ENCODE data around the gene WDR86. TPM values are rescaled to one million over a fixed set of nuclear protein-coding genes. Genes with fewer than 3 reads are reported as not detected.

Gene WDR86
- total RNA-seq, 1 experiment from 2014 or later: 0.86 TPM

DNA sequence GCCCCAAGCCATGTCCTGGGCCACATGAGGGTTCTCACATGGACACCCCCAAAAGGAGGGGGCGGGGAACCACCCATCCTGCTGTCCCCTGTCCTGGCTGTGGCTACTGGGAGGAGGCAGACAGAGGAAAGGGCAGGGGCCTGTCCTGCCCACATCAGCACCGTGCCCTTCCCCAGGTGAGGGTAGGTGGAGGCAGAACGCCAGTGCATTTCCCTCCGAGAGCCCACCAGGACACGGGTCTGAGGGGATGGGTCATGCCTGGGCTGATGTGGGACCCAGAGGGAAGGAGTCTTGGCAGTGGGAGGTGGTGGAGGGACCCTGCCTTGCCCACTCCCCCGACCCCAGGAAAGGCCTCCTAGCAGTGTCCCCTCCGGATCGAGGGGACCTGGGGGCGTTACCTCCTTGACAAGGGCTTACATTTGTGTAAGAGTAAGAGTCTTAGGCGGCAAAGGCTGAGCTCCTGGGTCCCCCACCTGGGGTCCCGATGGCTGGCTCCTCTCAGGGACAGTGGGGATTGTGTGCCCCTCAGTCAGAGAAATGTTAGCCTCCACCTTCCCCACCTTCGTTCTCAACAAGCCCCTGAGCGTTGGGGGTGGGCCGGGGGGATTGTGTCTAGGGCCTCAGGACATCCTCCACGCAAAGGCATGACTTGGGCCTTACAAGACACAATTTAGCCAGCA is 24.0 kb upstream of the WDR86 start:
- BruUV-seq (replicated peaks): no TSS peak
- H3K4me1 ChIP-seq (ENCODE audit: insufficient read depth, low read length, poor library complexity, severe bottlenecking): peaks cover 8% of the 10 kb centered on the region
- H3K36me3 ChIP-seq (ENCODE audit: insufficient read depth, low read length, poor library complexity, severe bottlenecking): no peaks in the 10 kb centered on the region
- H3K27me3 ChIP-seq (replicated peaks; ENCODE audit: insufficient read depth, low read depth, low read length, poor library complexity): no peaks in the 10 kb centered on the region
- H3K4me3 ChIP-seq (ENCODE audit: low read depth, low read length, poor library complexity, severe bottlenecking): no peak overlapping the region
- no peaks in the 10 kb centered on the region for H3K9me3 ChIP-seq (ENCODE audit: low read depth, low read length, poor library complexity, severe bottlenecking)
- H3K27ac ChIP-seq (ENCODE audit: low read depth, low read length, poor library complexity, severe bottlenecking): no peak overlapping the region
- POLR2A ChIA-PET (ENCODE audit: low non-redundant PET): no interaction called here
- intact Hi-C loops (cut with micrococcal nuclease; ENCODE audit: unreplicated experiment): no loop called here
- TF ChIP-seq CTCF (conservative IDR thresholded peaks at IDR 0.05; ENCODE audit: low read depth, low read length): no peak
- no peak for TF ChIP-seq EZH2 (IDR thresholded peaks at IDR 0.05; ENCODE audit: borderline replicate concordance, low read depth, low read length, poor library complexity, severe bottlenecking)
- DNase-seq (ENCODE audit: low spot score): no peak
- CTCF ChIA-PET: no interaction called here

DNA sequence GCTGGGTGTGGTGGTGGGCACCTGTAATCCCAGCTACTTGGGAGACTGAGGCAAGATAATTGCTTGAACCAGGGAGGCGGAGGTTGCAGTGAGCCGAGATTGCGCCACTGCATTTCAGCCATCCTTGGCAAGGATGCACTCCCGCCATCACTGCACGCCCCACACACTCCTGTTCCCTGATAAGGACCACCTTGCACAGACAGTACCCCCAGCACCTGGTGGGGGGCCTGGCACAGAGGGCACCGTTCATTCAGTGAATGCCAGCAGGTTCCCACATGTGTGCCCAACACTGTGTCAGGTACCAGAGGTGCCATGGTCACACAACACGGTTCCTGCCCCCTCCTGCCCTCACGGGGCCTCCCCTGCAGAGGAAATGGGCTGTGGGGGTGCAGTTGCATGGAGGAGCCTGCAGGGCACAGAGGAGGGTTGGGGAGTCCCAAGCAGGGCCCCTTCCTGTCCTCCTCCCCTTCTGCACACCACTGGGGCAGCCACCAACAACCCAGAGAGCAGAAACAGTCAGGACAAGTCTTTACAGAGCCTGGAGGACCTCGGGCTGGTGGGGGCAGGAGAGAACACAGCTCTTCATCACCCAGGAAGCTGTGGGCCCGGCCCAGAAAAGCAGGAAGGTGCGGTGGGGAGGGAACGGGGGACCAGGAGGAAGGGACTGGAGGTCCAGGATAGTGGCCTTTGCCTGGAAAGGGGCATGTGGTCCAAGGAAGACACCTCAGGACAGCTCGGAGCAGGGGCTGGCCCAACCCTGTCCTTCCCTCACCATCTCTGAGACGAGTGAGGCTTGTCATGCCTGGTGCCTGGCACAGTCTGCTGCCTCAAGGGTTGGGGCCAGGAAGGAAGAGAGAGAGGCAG is 23.1 kb upstream of the WDR86 start:
- CTCF ChIA-PET: no interaction called here
- TF ChIP-seq CTCF (conservative IDR thresholded peaks at IDR 0.05; ENCODE audit: low read depth, low read length) (0 out of 2 replicates have a peak, but pooled peaks have one; percentile 19), EZH2 (IDR thresholded peaks at IDR 0.05; ENCODE audit: borderline replicate concordance, low read depth, low read length, poor library complexity, severe bottlenecking) (no peak)
- no peak for DNase-seq (ENCODE audit: low spot score)
- intact Hi-C loops (cut with micrococcal nuclease; ENCODE audit: unreplicated experiment): no loop called here
- Histone ChIP-seq H3K4me1 (ENCODE audit: insufficient read depth, low read length, poor library complexity, severe bottlenecking) (peaks cover 16% of the 10 kb centered on the region), H3K9me3 (ENCODE audit: low read depth, low read length, poor library complexity, severe bottlenecking) (no peaks in the 10 kb centered on the region), H3K36me3 (ENCODE audit: insufficient read depth, low read length, poor library complexity, severe bottlenecking) (no peaks in the 10 kb centered on the region), H3K27ac (ENCODE audit: low read depth, low read length, poor library complexity, severe bottlenecking) (no peak overlapping the region), H3K27me3 (replicated peaks; ENCODE audit: insufficient read depth, low read depth, low read length, poor library complexity) (no peaks in the 10 kb centered on the region), H3K4me3 (ENCODE audit: low read depth, low read length, poor library complexity, severe bottlenecking) (no peak overlapping the region)
- no TSS peak for BruUV-seq (replicated peaks)
- POLR2A ChIA-PET (ENCODE audit: low non-redundant PET): no interaction called here

DNA sequence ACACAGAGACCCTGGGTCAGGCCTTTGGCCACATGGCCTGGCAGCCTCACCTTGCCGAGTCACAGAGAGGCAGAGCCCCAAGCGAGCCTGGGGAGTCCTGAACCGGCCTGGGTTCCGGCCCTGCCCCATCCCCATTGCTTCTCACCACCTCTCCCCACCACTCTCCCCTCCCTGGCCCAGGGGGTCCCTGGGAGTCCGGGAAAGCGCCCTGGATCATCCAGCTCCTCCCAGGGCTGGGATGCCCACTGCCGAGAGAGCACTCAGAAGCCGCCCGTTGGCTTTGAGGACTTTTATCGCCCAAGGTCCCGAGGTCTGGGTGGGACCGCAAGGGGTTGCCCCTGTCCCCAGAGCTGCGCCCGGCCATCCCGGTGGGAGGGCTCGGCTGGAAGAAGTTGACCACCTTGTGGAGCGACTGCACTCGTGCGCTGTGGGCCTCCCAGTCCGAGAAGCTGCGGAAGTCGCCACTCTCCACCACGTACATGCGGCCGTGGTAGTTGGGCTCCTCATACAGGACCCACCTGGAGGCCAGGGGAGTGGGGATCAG is 22.0 kb upstream of the WDR86 start:
- BruUV-seq (replicated peaks): no TSS peak
- H3K36me3 ChIP-seq (ENCODE audit: insufficient read depth, low read length, poor library complexity, severe bottlenecking): no peaks in the 10 kb centered on the region
- POLR2A ChIA-PET (ENCODE audit: low non-redundant PET): no interaction called here
- peaks cover 23% of the 10 kb centered on the region for H3K4me1 ChIP-seq (ENCODE audit: insufficient read depth, low read length, poor library complexity, severe bottlenecking)
- H3K9me3 ChIP-seq (ENCODE audit: low read depth, low read length, poor library complexity, severe bottlenecking): no peaks in the 10 kb centered on the region
- H3K4me3 ChIP-seq (ENCODE audit: low read depth, low read length, poor library complexity, severe bottlenecking): no peak overlapping the region
- TF ChIP-seq EZH2 (IDR thresholded peaks at IDR 0.05; ENCODE audit: borderline replicate concordance, low read depth, low read length, poor library complexity, severe bottlenecking) (no peak), CTCF (conservative IDR thresholded peaks at IDR 0.05; ENCODE audit: low read depth, low read length) (no peak)
- DNase-seq (ENCODE audit: low spot score): no peak
- intact Hi-C loops (cut with micrococcal nuclease; ENCODE audit: unreplicated experiment): no loop called here
- CTCF ChIA-PET: no interaction called here
- no peaks in the 10 kb centered on the region for H3K27me3 ChIP-seq (replicated peaks; ENCODE audit: insufficient read depth, low read depth, low read length, poor library complexity)
- H3K27ac ChIP-seq (ENCODE audit: low read depth, low read length, poor library complexity, severe bottlenecking): no peak overlapping the region

All from A673 (cell line).